ENCODE results near the gene NPIPA3. TPM values are rescaled to one million over a fixed set of nuclear protein-coding genes. Genes with fewer than 3 reads are reported as not detected.
"Not testable (repeated sequence)": the region's sequence is repeated elsewhere in the genome, so short reads cannot be mapped to it uniquely, and the experiment has no call there.

The NPIPA3 gene
- total and polyA plus RNA-seq, 7 donors, result 0.54 to 2.8 (median 0.96) TPM; not detected in 3

- no peak for DNase-seq
- WGBS, 2 donors, result 22 to 71% methylated on average over 4 of the region's 4 CpGs
- peaks cover 13 to 46% (median 29%) of the 10 kb centered on the region in 4 donors for H3K36me3 ChIP-seq
These were observed 33.4 kb upstream of the NPIPA3 start for GRCh38 chr16:14669776-14670175.

GRCh38 chr16:14672403-14672971 lies 30.7 kb upstream of the NPIPA3 start:
- Histone ChIP-seq H3K9me3 (no peaks in the 10 kb centered on the region), H3K27me3 (no peaks in the 10 kb centered on the region), H3K4me3 (no peak overlapping the region), H3K36me3 (peaks cover 0 to 19% (median 10%) of the 10 kb centered on the region in 4 donors), H3K4me1 (no peaks in the 10 kb centered on the region), H3K27ac (no peak overlapping the region)
- TF ChIP-seq POLR2AphosphoS5 (IDR thresholded peaks at IDR 0.05) (no peak), POLR2A (IDR thresholded peaks at IDR 0.05) (no peak), EP300 (IDR thresholded peaks at IDR 0.05) (no peak), CTCF (IDR thresholded peaks at IDR 0.05) (no peak)
- intact Hi-C loops (cut with DNase I), result no loop called here
- WGBS, 2 donors, result 13 to 48% methylated on average over 7 of the region's 7 CpGs
- DNase-seq, result no peak

More at GRCh38 chr16:14669776-14670175, 33.4 kb upstream of the NPIPA3 start:
- Histone ChIP-seq H3K27me3 (no peaks in the 10 kb centered on the region), H3K4me3 (no peak overlapping the region), H3K27ac (no peak overlapping the region), H3K9me3 (no peaks in the 10 kb centered on the region), H3K4me1 (no peaks in the 10 kb centered on the region)
- intact Hi-C loops (cut with DNase I), result no loop called here
- TF ChIP-seq EP300 (IDR thresholded peaks at IDR 0.05) (no peak), CTCF (IDR thresholded peaks at IDR 0.05) (peak in 1 of 4 experiments; percentile 12), POLR2AphosphoS5 (IDR thresholded peaks at IDR 0.05) (peak in 1 of 4 donors; percentile 26), POLR2A (IDR thresholded peaks at IDR 0.05) (no peak)

- Histone ChIP-seq H3K4me1 (no peaks in the 10 kb centered on the region), H3K9me3 (no peaks in the 10 kb centered on the region), H3K36me3 (no peaks in the 10 kb centered on the region), H3K27me3 (no peaks in the 10 kb centered on the region), H3K4me3 (no peak overlapping the region), H3K27ac (no peak overlapping the region)
- no peak for DNase-seq
- 94 to 95% methylated on average over 3 of the region's 3 CpGs for WGBS, 2 donors
- intact Hi-C loops (cut with DNase I), result no loop called here
- TF ChIP-seq POLR2A (IDR thresholded peaks at IDR 0.05), result no peak
These were observed 26.6 kb upstream of the NPIPA3 start for GRCh38 chr16:14676633-14677032.

- intact Hi-C loops (cut with DNase I), result no loop called here
- WGBS, 2 donors, result 95 to 98% methylated on average over 5 of the region's 5 CpGs
- TF ChIP-seq CTCF (IDR thresholded peaks at IDR 0.05) (no peak), POLR2A (IDR thresholded peaks at IDR 0.05) (no peak), POLR2AphosphoS5 (IDR thresholded peaks at IDR 0.05) (no peak), EP300 (IDR thresholded peaks at IDR 0.05) (no peak)
These were observed 25.6 kb upstream of the NPIPA3 start for GRCh38 chr16:14677627-14678026.

GRCh38 chr16:14678748-14679497 lies 24.3 kb upstream of the NPIPA3 start:
- H3K27me3 ChIP-seq, result no peaks in the 10 kb centered on the region
- TF ChIP-seq POLR2AphosphoS5 (IDR thresholded peaks at IDR 0.05), result no peak
- TF ChIP-seq POLR2A (IDR thresholded peaks at IDR 0.05), result no peak
- no peak for TF ChIP-seq CTCF (IDR thresholded peaks at IDR 0.05)
- no peak for TF ChIP-seq EP300 (IDR thresholded peaks at IDR 0.05)
- no peak overlapping the region for H3K27ac ChIP-seq
- 84% methylated on average over 11 of the region's 11 CpGs for WGBS, 2 donors
- no peaks in the 10 kb centered on the region for H3K36me3 ChIP-seq
- no peaks in the 10 kb centered on the region for H3K9me3 ChIP-seq
- intact Hi-C loops (cut with DNase I), result no loop called here
- H3K4me1 ChIP-seq, result no peaks in the 10 kb centered on the region
- no peak overlapping the region for H3K4me3 ChIP-seq
- no peak for DNase-seq

More at GRCh38 chr16:14677627-14678026, 25.6 kb upstream of the NPIPA3 start:
- Histone ChIP-seq H3K9me3 (no peaks in the 10 kb centered on the region), H3K36me3 (no peaks in the 10 kb centered on the region), H3K4me1 (no peaks in the 10 kb centered on the region), H3K27me3 (no peaks in the 10 kb centered on the region), H3K27ac (no peak overlapping the region), H3K4me3 (no peak overlapping the region)
- no peak for DNase-seq

- peak; percentile 2 for DNase-seq
- not testable (repeated sequence) for H3K27ac ChIP-seq
These were observed 22.8 kb upstream of the NPIPA3 start for GRCh38 chr16:14680396-14680795.

More at GRCh38 chr16:14680396-14680795, 22.8 kb upstream of the NPIPA3 start:
- WGBS, 2 donors, result 80 to 87% methylated on average over 7 of the region's 7 CpGs
- H3K27me3 ChIP-seq; H3K4me3 ChIP-seq; intact Hi-C loops (cut with DNase I); H3K9me3 ChIP-seq; H3K4me1 ChIP-seq; H3K36me3 ChIP-seq: not testable (repeated sequence)
